OCI-LY3 (cell line): ENCODE data around the gene SIRPG.
"Not testable (repeated sequence)": the region's sequence is repeated elsewhere in the genome, so short reads cannot be mapped to it uniquely, and the experiment has no call there.

ENCODE experiments used
- CTCF ChIP-seq: fragments of 200-600, 300-600 bp; sonication (generic); IDR thresholded peaks from 2 replicates; pipeline ENCODE4 v1.5.1; 2014; ENCODE audit warnings: antibody characterized with exemption, low read length, low read depth
- EZH2phosphoT487 ChIP-seq: fragments of 200-600 bp; shearing (Covaris generic); IDR thresholded peaks from 2 replicates; pipeline ENCODE4 v1.6.1; 2018; ENCODE audit warnings: antibody characterized with exemption, mixed run types, low read depth

- TF ChIP-seq CTCF, EZH2phosphoT487: not testable (repeated sequence)
These were observed 49.3 kb upstream of the SIRPG start for GRCh38 chr20:1706887-1707286.
